Ectodermal cell (in vitro differentiated cells): ENCODE results near the gene IL15RA.

Experiments used
- H3K27ac ChIP-seq: 2 replicates; pipeline ENCODE4 v1.7.0; 2013; ENCODE audit warnings: mild to moderate bottlenecking, low read depth, low read length; ENCODE audit not compliant: insufficient read depth, poor library complexity, severe bottlenecking
- H3K27me3 ChIP-seq: 2 replicates; pipeline ENCODE4 v1.7.0; 2013; ENCODE audit warnings: mild to moderate bottlenecking, low read length; ENCODE audit not compliant: insufficient read depth, control insufficient read depth, poor library complexity, severe bottlenecking
- H3K36me3 ChIP-seq: one replicate; pipeline ENCODE4 v1.7.0; 2013; ENCODE audit warnings: low read length; ENCODE audit not compliant: control insufficient read depth, insufficient read depth
- H3K4me1 ChIP-seq: one replicate; pipeline ENCODE4 v1.7.0; 2013; ENCODE audit warnings: low read length; ENCODE audit not compliant: control insufficient read depth, insufficient read depth
- H3K4me3 ChIP-seq: 2 replicates; pipeline ENCODE4 v1.7.0; 2013; ENCODE audit warnings: low read depth, low read length, control low read depth; ENCODE audit not compliant: insufficient read depth
- H3K9me3 ChIP-seq: 2 replicates; pipeline ENCODE4 v1.7.0; 2013; ENCODE audit warnings: mild to moderate bottlenecking, low read length, moderate library complexity; ENCODE audit not compliant: control insufficient read depth
- WGBS, 2 experiments: methylation state at CpG; one replicate each; pipeline ENCODE4 v1.1.7; 2013; ENCODE audit warnings: missing lambda C conversion rate in 2 of 2; 5-methylcytosine and 5-hydroxymethylcytosine counted together

Gene IL15RA

GRCh38 chr10:5944389-5945189 lies 32.8 kb downstream of the IL15RA start:
- no peaks in the 10 kb centered on the region for H3K4me1 ChIP-seq
- H3K4me3 ChIP-seq, result no peak overlapping the region
- no peaks in the 10 kb centered on the region for H3K27me3 ChIP-seq
- no peaks in the 10 kb centered on the region for H3K36me3 ChIP-seq
- H3K27ac ChIP-seq, result no peak overlapping the region
- 74 to 81% methylated on average over 7 of the region's 7 CpGs for WGBS, 2 experiments
- H3K9me3 ChIP-seq, result no peaks in the 10 kb centered on the region

GRCh38 chr10:5943536-5943935 lies 33.8 kb downstream of the IL15RA start:
- Histone ChIP-seq H3K9me3 (no peaks in the 10 kb centered on the region), H3K27me3 (no peaks in the 10 kb centered on the region), H3K4me1 (no peaks in the 10 kb centered on the region), H3K36me3 (no peaks in the 10 kb centered on the region), H3K27ac (no peak overlapping the region), H3K4me3 (no peak overlapping the region)
- 59 to 76% methylated on average over 11 to 15 of the region's 15 CpGs for WGBS, 2 experiments

DNA sequence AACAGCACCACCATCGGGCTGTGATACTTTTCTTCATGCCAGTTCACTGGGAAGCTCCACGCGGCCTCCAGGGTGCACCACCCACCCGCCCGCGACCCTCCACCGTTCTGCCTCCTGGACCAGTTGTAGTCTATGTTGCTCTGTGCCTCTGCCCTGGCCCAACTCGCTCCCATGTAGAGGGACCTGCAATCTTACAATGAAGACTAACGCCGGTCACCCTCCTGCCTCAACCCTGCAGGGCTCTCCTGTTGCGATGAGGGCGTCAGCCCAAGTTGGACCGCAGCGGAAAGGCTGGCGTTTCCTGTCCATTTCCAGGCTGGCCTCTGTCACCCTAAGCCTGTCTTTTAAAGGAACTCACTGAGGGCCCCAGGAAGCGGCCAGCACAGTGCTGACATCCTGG lies 34.9 kb downstream of the IL15RA start:
- Histone ChIP-seq H3K27me3 (no peaks in the 10 kb centered on the region), H3K4me3 (no peak overlapping the region), H3K36me3 (peaks cover 2% of the 10 kb centered on the region), H3K4me1 (no peaks in the 10 kb centered on the region), H3K9me3 (no peaks in the 10 kb centered on the region), H3K27ac (no peak overlapping the region)
- 92% methylated on average over 16 of the region's 16 CpGs for WGBS, 2 experiments

GRCh38 chr10:5942001-5942400 lies 35.3 kb downstream of the IL15RA start:
- Histone ChIP-seq H3K4me3 (no peak overlapping the region), H3K9me3 (no peaks in the 10 kb centered on the region), H3K27ac (no peak overlapping the region), H3K4me1 (no peaks in the 10 kb centered on the region), H3K27me3 (no peaks in the 10 kb centered on the region), H3K36me3 (peaks cover 4% of the 10 kb centered on the region)
- 91 to 92% methylated on average over 13 of the region's 13 CpGs for WGBS, 2 experiments

GRCh38 chr10:5941579-5941978 lies 35.8 kb downstream of the IL15RA start:
- Histone ChIP-seq H3K4me3 (no peak overlapping the region), H3K27me3 (no peaks in the 10 kb centered on the region), H3K27ac (no peak overlapping the region), H3K4me1 (no peaks in the 10 kb centered on the region), H3K36me3 (peaks cover 5% of the 10 kb centered on the region), H3K9me3 (no peaks in the 10 kb centered on the region)
- 90 to 93% methylated on average over 7 of the region's 7 CpGs for WGBS, 2 experiments

DNA sequence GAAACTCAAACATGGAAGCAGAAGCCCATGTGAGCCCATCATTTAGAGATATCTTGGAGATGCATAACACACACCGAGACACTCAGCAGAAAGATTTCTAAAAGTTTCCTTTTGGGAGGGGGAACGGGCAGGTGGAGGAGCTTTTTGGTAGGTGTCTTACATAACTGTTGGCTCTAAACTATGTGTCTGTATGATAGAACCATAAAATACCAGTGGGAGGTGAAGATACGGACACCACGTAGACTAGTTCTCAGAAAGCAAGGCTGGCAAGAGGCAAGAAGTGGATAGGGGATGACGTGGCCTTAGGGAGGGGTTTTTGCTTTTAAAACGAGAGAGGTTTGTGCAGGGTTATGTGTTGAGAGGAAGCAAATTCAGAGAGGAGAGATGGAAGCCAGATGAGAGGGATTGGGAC lies 36.5 kb downstream of the IL15RA start:
- no peaks in the 10 kb centered on the region for H3K4me1 ChIP-seq
- no peaks in the 10 kb centered on the region for H3K9me3 ChIP-seq
- no peaks in the 10 kb centered on the region for H3K27me3 ChIP-seq
- H3K36me3 ChIP-seq, result peaks cover 5% of the 10 kb centered on the region
- H3K27ac ChIP-seq, result no peak overlapping the region
- 86 to 93% methylated on average over 6 of the region's 6 CpGs for WGBS, 2 experiments
- no peak overlapping the region for H3K4me3 ChIP-seq

DNA sequence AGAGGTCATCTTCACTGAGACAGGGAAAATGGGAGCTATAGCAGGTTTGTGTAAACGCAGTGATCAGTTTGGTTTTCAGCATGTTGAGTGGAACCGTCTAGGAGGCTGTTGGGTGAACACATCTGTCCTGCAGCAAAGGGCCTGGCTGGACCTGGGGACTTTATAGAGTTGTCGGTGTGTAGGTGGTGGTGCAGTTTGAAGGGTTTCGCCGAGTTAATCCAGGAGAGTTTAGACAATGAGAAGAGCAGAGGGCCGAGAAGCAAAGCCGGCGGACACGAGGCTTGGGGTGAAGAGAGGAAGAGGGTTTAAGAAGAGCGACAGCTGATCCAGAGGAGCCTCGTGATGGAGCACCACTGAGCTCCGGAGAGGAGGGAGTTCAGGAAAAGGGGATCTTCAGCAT lies 39.1 kb downstream of the IL15RA start:
- 94% methylated on average over 12 of the region's 12 CpGs for WGBS, 2 experiments
- Histone ChIP-seq H3K27ac (no peak overlapping the region), H3K4me1 (no peaks in the 10 kb centered on the region), H3K9me3 (no peaks in the 10 kb centered on the region), H3K27me3 (no peaks in the 10 kb centered on the region), H3K36me3 (peaks cover 5% of the 10 kb centered on the region), H3K4me3 (no peak overlapping the region)

- Histone ChIP-seq H3K9me3 (no peaks in the 10 kb centered on the region), H3K4me1 (no peaks in the 10 kb centered on the region), H3K4me3 (no peak overlapping the region), H3K27me3 (no peaks in the 10 kb centered on the region), H3K36me3 (peaks cover 10% of the 10 kb centered on the region), H3K27ac (no peak overlapping the region)
- 97% methylated on average over 18 of the region's 18 CpGs for WGBS, 2 experiments
Observed at GRCh38 chr10:5937016-5937415, 40.3 kb downstream of the IL15RA start.

DNA sequence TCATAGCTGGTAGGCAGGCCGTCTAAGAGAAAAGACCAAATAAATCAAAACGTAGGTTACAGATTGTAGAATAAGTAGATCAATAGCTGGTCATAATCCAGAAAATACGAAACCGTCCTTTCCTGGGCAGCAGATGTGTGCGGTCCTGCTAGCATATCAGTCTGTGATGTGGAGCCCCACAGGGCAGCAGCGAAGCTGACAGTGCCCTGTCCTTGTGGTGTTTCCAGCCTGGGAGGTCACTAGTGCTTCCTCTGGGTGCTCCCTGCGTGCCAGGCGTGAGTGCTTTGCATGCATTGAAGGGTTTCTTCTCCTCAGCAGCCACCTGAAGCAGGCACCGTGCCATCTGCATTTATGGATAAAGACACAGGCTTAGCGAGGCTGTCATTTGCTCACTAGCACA lies 41.7 kb downstream of the IL15RA start:
- Histone ChIP-seq H3K4me3 (no peak overlapping the region), H3K9me3 (no peaks in the 10 kb centered on the region), H3K27ac (no peak overlapping the region), H3K27me3 (no peaks in the 10 kb centered on the region), H3K4me1 (no peaks in the 10 kb centered on the region), H3K36me3 (peaks cover 12% of the 10 kb centered on the region)
- 96 to 97% methylated on average over 10 of the region's 10 CpGs for WGBS, 2 experiments

GRCh38 chr10:5933909-5934546 lies 43.3 kb downstream of the IL15RA start:
- Histone ChIP-seq H3K9me3 (no peaks in the 10 kb centered on the region), H3K27me3 (no peaks in the 10 kb centered on the region), H3K4me1 (no peaks in the 10 kb centered on the region), H3K27ac (no peak overlapping the region), H3K36me3 (peaks cover 12% of the 10 kb centered on the region), H3K4me3 (no peak overlapping the region)
- WGBS, 2 experiments, result 94 to 96% methylated on average over 14 of the region's 14 CpGs
